HepG2 (cell line): ENCODE measurements around the gene ADGRG6. TPM values are rescaled to one million over a fixed set of nuclear protein-coding genes. Genes with fewer than 3 reads are reported as not detected.

ENCODE experiments used
- ATAC-seq: fragments of 200-7000 bp; cut with Tn5 transposase; 3 replicates; pipeline ENCODE4 v1.9.1; 2020; ENCODE audit warnings: mild to moderate bottlenecking, moderate library complexity
- BruUV-seq: library from RNA; stranded (reverse); fragments of 400-500 nt; replicated peaks from 2 replicates; lab custom pipeline; 2021; lab: Mats Ljungman, UMichigan
- CTCF ChIA-PET: fragments of 300-600 bp; formaldehyde crosslinking; extraction: SDS; loops from one replicate; lab custom pipeline; 2021; ENCODE audit warnings: low total read pairs, inconsistent platforms, low intra/inter-chr PET ratio; lab: Yijun Ruan, JAX
- POLR2A ChIA-PET: fragments of 350-600 bp; sonication (Branson Sonifier 250); formaldehyde crosslinking; loops from one replicate; lab custom pipeline; 2020; ENCODE audit warnings: antibody characterized with exemption, inconsistent platforms; lab: Yijun Ruan, JAX
- DNase-seq: peaks from one replicate; pipeline ENCODE4 v3.0.0-alpha.2; 2015; ENCODE audit warnings: low spot score
- FAIRE-seq: peaks from 3 replicates; lab custom pipeline; 2011; peaks lifted over from hg19 to GRCh38; lab: Jason Lieb, UNC
- H2AFZ ChIP-seq: one replicate; pipeline ENCODE4 v1.6.1; 2011; ENCODE audit warnings: low read length, inconsistent platforms
- H3K27ac ChIP-seq: fragments of 300-600 bp; 3 replicates; pipeline ENCODE4 v1.8.0; 2011; ENCODE audit warnings: mixed run types, mild to moderate bottlenecking, mixed read lengths, low read length, inconsistent platforms; ENCODE audit not compliant: insufficient read depth; ENCODE audit errors: extremely low read length
- H3K27me3 ChIP-seq, 2 experiments: fragments of 200-600 bp in 1 of 2; 2 replicates in 1 of 2; 3 replicates in 1 of 2; pipeline versions ENCODE4 v1.6.0 to v1.8.0; 2011; ENCODE audit warnings: low read length in 2 of 2, mild to moderate bottlenecking in 2 of 2, moderate library complexity in 2 of 2, inconsistent platforms in 1 of 2; ENCODE audit not compliant: insufficient read depth in 2 of 2, control insufficient read depth in 1 of 2
- H3K36me3 ChIP-seq, 2 experiments: fragments of 200-600 bp in 1 of 2; replicated peaks in 1 of 2; 2 replicates in 1 of 2; 3 replicates in 1 of 2; pipeline versions ENCODE4 v1.5.1 to v1.8.0; 2011; ENCODE audit warnings: low read length in 2 of 2, inconsistent platforms in 1 of 2; ENCODE audit not compliant: insufficient read depth in 2 of 2, control insufficient read depth in 1 of 2
- H3K4me1 ChIP-seq: 2 replicates; pipeline ENCODE4 v1.5.1; 2012; ENCODE audit warnings: low read length, inconsistent platforms; ENCODE audit not compliant: insufficient read depth
- H3K4me2 ChIP-seq: 2 replicates; pipeline ENCODE4 v1.6.0; 2011; ENCODE audit warnings: low read depth, low read length, inconsistent platforms
- H3K4me3 ChIP-seq, 3 experiments: fragments of 200-600 bp in 1 of 3; sonication (generic), shearing (Covaris generic) in 1 of 3; replicated peaks in 1 of 3; 2 replicates each; pipeline ENCODE4 v1.5.1; 2011 to 2016; ENCODE audit warnings: low read length in 3 of 3, inconsistent platforms in 2 of 3, low read depth in 2 of 3, mild to moderate bottlenecking in 2 of 3, control low read depth in 1 of 3, mixed read lengths in 1 of 3; ENCODE audit not compliant: insufficient read depth in 1 of 3
- H3K79me2 ChIP-seq: one replicate; pipeline ENCODE4 v1.6.1; 2011; ENCODE audit warnings: low read length, inconsistent platforms; ENCODE audit not compliant: insufficient read depth
- H3K9ac ChIP-seq: 2 replicates; pipeline ENCODE4 v1.6.0; 2011; ENCODE audit warnings: mild to moderate bottlenecking, low read depth, low read length, inconsistent platforms; ENCODE audit not compliant: insufficient read depth
- H3K9me3 ChIP-seq: 2 replicates; pipeline ENCODE4 v1.5.1; 2012; ENCODE audit warnings: mild to moderate bottlenecking, low read length
- H4K20me1 ChIP-seq: 2 replicates; pipeline ENCODE4 v1.6.0; 2011; ENCODE audit warnings: inconsistent platforms, mild to moderate bottlenecking, low read length, moderate library complexity; ENCODE audit not compliant: insufficient read depth
- ELF4 ChIP-seq: sonication (generic); formaldehyde crosslinking; IDR thresholded peaks from 2 replicates; pipeline ENCODE4 v1.5.0; 2020; ENCODE audit warnings: missing genetic modification reagents, mild to moderate bottlenecking, moderate library complexity, borderline replicate concordance
- FOSL1 ChIP-seq: sonication (generic); formaldehyde crosslinking; IDR thresholded peaks from 2 replicates; pipeline ENCODE4 v1.9.0; 2021; ENCODE audit warnings: missing genetic modification reagents, borderline replicate concordance
- FOXM1 ChIP-seq: sonication (generic); formaldehyde crosslinking; IDR thresholded peaks from 2 replicates; pipeline ENCODE4 v1.5.0; 2020; ENCODE audit warnings: missing genetic modification reagents
- GABPB1 ChIP-seq: IDR thresholded peaks from 2 replicates; pipeline ENCODE4 v1.6.1; 2016; ENCODE audit warnings: mild to moderate bottlenecking, missing genetic modification reagents, moderate library complexity, missing compliant biosample characterization
- KDM4B ChIP-seq: sonication (generic); formaldehyde crosslinking; IDR thresholded peaks from 2 replicates; pipeline ENCODE4 v1.4.0; 2020; ENCODE audit warnings: missing genetic modification reagents
- MED8 ChIP-seq: sonication (generic); formaldehyde crosslinking; IDR thresholded peaks from 2 replicates; pipeline ENCODE4 v1.8.1; 2023; ENCODE audit warnings: mild to moderate bottlenecking, missing genetic modification reagents; ENCODE audit not compliant: insufficient replicate concordance
- MXI1 ChIP-seq: IDR thresholded peaks from 3 replicates; pipeline ENCODE4 v1.6.1; 2012; ENCODE audit warnings: low read depth, low read length, inconsistent platforms, borderline replicate concordance
- POLR2A ChIP-seq, 2 experiments: IDR thresholded peaks; 2 replicates each; pipeline ENCODE4 v1.6.1; 2011; ENCODE audit warnings: low read depth in 2 of 2, low read length in 2 of 2, mild to moderate bottlenecking in 1 of 2, moderate library complexity in 1 of 2; ENCODE audit not compliant: insufficient read depth in 1 of 2
- ZFP1 ChIP-seq: IDR thresholded peaks from 2 replicates; pipeline ENCODE4 v1.6.1; 2016
- ZNF552 ChIP-seq: sonication (generic); formaldehyde crosslinking; IDR thresholded peaks from 2 replicates; pipeline ENCODE4 v1.9.0; 2022; ENCODE audit warnings: missing genetic modification reagents, mild to moderate bottlenecking, borderline replicate concordance
- ZNF556 ChIP-seq: sonication (generic); formaldehyde crosslinking; IDR thresholded peaks from 2 replicates; pipeline ENCODE4 v1.4.0; 2020; ENCODE audit warnings: mild to moderate bottlenecking, missing genetic modification reagents, borderline replicate concordance
- ZNF678 ChIP-seq: sonication (generic); formaldehyde crosslinking; IDR thresholded peaks from 2 replicates; pipeline ENCODE4 v1.4.0; 2020; ENCODE audit warnings: mild to moderate bottlenecking, missing genetic modification reagents
- ZNF709 ChIP-seq: sonication (generic); formaldehyde crosslinking; IDR thresholded peaks from 2 replicates; pipeline ENCODE4 v1.5.0; 2020; ENCODE audit warnings: mild to moderate bottlenecking, missing genetic modification reagents
- ZNF883 ChIP-seq: sonication (generic); formaldehyde crosslinking; IDR thresholded peaks from 2 replicates; pipeline ENCODE4 v1.5.1; 2020; ENCODE audit warnings: mild to moderate bottlenecking, missing genetic modification reagents; ENCODE audit errors: not compliant biosample characterization
- WGBS: methylation state at CpG from one replicate; pipeline ENCODE4 v1.1.6; 2017; ENCODE audit warnings: low lambda C conversion rate; 5-methylcytosine and 5-hydroxymethylcytosine counted together
- in situ Hi-C: cut with HindIII; loops from 2 replicates; pipeline ENCODE4 v1.10.0; 2017; ENCODE audit warnings: low pct_unique_long_range_greater_than_20kb; ENCODE audit not compliant: extremely low pct_ligation_motif_present
- intact Hi-C: fragments of 100-400 bp; cut with micrococcal nuclease; formaldehyde crosslinking; loops from one replicate; pipeline ENCODE4 v1.10.0; 2022; ENCODE audit not compliant: unreplicated experiment
- polyA plus RNA-seq, 8 experiments: library from polyadenylated mRNA; depleted of rRNA in 3 of 8; stranded (reverse) in 7 of 8; unstranded in 1 of 8; fragments of >200 nt; fragmentation: Illumina TruSeq in 4 of 8; extraction: Trizol in 4 of 8; gene quantifications; 2 replicates each; pipeline versions ENCODE4 v1.2.1 to v1.2.3, GENCODE V29; 2011 to 2016; ENCODE audit warnings: low read depth in 4 of 8, missing spikeins in 1 of 8, mixed read lengths in 1 of 8; ENCODE audit not compliant: insufficient read depth in 1 of 8
- total RNA-seq, 5 experiments: library from RNA; depleted of rRNA; stranded (reverse); fragments of >200 nt; fragmentation: Illumina TruSeq; extraction: Trizol; gene quantifications; 2 replicates each; pipeline ENCODE4 v1.2.3, GENCODE V29; 2016; ENCODE audit warnings: low read depth in 1 of 5
- TF ChIP-seq, protein P1 (sequence below): IDR thresholded peaks from 2 replicates; pipeline ENCODE4 v1.6.1; 2016; ENCODE audit warnings: low read depth, missing genetic modification reagents, missing compliant biosample characterization

Gene ADGRG6
- total and polyA plus RNA-seq, 2 of the 13 experiments (the other 11 are each of a cell fraction or from before 2014, with no cell fraction given), result 129 to 249 TPM

- no TSS peak for BruUV-seq
- TF ChIP-seq ZFP1 (CRISPR knock-in tag) (no peak), FOSL1 (CRISPR knock-in tag) (no peak), MED8 (no peak), ZNF552 (no peak), ZNF883 (CRISPR knock-in tag) (no peak), ZNF709 (CRISPR knock-in tag) (no peak), FOXM1 (no peak), ELF4 (CRISPR knock-in tag) (no peak), POLR2A (IDR thresholded peaks at IDR 0.05; ENCODE audit: insufficient read depth in 1 of 2, low read depth in 2 of 2, low read length in 2 of 2) (no peak), KDM4B (CRISPR knock-in tag) (no peak), MXI1 (no peak), ZNF678 (CRISPR knock-in tag) (no peak), ZNF556 (no peak), GABPB1 (no peak)
- TF ChIP-seq, protein P1, sequence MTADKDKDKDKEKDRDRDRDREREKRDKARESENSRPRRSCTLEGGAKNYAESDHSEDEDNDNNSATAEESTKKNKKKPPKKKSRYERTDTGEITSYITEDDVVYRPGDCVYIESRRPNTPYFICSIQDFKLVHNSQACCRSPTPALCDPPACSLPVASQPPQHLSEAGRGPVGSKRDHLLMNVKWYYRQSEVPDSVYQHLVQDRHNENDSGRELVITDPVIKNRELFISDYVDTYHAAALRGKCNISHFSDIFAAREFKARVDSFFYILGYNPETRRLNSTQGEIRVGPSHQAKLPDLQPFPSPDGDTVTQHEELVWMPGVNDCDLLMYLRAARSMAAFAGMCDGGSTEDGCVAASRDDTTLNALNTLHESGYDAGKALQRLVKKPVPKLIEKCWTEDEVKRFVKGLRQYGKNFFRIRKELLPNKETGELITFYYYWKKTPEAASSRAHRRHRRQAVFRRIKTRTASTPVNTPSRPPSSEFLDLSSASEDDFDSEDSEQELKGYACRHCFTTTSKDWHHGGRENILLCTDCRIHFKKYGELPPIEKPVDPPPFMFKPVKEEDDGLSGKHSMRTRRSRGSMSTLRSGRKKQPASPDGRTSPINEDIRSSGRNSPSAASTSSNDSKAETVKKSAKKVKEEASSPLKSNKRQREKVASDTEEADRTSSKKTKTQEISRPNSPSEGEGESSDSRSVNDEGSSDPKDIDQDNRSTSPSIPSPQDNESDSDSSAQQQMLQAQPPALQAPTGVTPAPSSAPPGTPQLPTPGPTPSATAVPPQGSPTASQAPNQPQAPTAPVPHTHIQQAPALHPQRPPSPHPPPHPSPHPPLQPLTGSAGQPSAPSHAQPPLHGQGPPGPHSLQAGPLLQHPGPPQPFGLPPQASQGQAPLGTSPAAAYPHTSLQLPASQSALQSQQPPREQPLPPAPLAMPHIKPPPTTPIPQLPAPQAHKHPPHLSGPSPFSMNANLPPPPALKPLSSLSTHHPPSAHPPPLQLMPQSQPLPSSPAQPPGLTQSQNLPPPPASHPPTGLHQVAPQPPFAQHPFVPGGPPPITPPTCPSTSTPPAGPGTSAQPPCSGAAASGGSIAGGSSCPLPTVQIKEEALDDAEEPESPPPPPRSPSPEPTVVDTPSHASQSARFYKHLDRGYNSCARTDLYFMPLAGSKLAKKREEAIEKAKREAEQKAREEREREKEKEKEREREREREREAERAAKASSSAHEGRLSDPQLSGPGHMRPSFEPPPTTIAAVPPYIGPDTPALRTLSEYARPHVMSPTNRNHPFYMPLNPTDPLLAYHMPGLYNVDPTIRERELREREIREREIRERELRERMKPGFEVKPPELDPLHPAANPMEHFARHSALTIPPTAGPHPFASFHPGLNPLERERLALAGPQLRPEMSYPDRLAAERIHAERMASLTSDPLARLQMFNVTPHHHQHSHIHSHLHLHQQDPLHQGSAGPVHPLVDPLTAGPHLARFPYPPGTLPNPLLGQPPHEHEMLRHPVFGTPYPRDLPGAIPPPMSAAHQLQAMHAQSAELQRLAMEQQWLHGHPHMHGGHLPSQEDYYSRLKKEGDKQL (CRISPR knock-in tag), result no peak
- no peaks in the 10 kb centered on the region; the same call in 1 of the 2 replicates for H3K9me3 ChIP-seq
- POLR2A ChIA-PET, result interaction anchor here (0.7 to 1.2 kb wide), 2 partner anchors 16 to 27 kb away, joined by 3 to 4 read pairs; partner anchors contain the start of gene ADGRG6
- intact Hi-C loops, result no loop called here
- H3K79me2 ChIP-seq, result no peaks in the 10 kb centered on the region
- WGBS, result 55% methylated on average over 5 of the region's 5 CpGs
- DNase-seq (no peak), ATAC-seq (no peak), FAIRE-seq (no peak)
- H3K4me3 ChIP-seq, result no peak overlapping the region
- H3K4me2 ChIP-seq, result no peak overlapping the region
- no peaks in the 10 kb centered on the region for H3K27me3 ChIP-seq
- in situ Hi-C loops, result no loop called here
- peak overlapping the region; percentile 45 for H2AFZ ChIP-seq
- H3K9ac ChIP-seq, result no peak overlapping the region
- peaks cover 28% of the 10 kb centered on the region for H3K4me1 ChIP-seq
- H3K36me3 ChIP-seq, result no peaks in the 10 kb centered on the region
- CTCF ChIA-PET, result no interaction called here
- H4K20me1 ChIP-seq, result no peaks in the 10 kb centered on the region
- no peak overlapping the region for H3K27ac ChIP-seq
These were observed 26.4 kb upstream of the ADGRG6 start for GRCh38 chr6:142275236-142276006.
